Prostate gland (tissue), 2 donors: ENCODE results near the gene CEACAM3. TPM values are rescaled to one million over a fixed set of nuclear protein-coding genes. Genes with fewer than 3 reads are reported as not detected.
"Not testable (repeated sequence)": the region's sequence is repeated elsewhere in the genome, so short reads cannot be mapped to it uniquely, and the experiment has no call there.

Experiments
- DNase-seq: peaks from one replicate; pipeline ENCODE4 v3.0.0-alpha.2; 2019; ENCODE audit warnings: low spot score
- H3K27ac ChIP-seq, 2 donors: fragments of 200-600 bp; sonication (generic); 2 replicates each; pipeline ENCODE4 v1.5.1; 2017 to 2019
- H3K27me3 ChIP-seq: fragments of 200-600 bp; sonication (generic); replicated peaks from 2 replicates; pipeline ENCODE4 v1.5.1; 2019; ENCODE audit not compliant: insufficient read depth
- H3K36me3 ChIP-seq, 2 donors: fragments of 200-600 bp; sonication (generic); 1 replicate in 1 of 2; 2 replicates in 1 of 2; pipeline versions ENCODE4 v1.5.1 to v1.8.1; 2017 to 2019
- H3K4me1 ChIP-seq: fragments of 200-600 bp; sonication (generic); replicated peaks from 2 replicates; pipeline ENCODE4 v1.5.1; 2019
- H3K4me3 ChIP-seq, 2 donors: fragments of 200-600 bp; sonication (generic); 2 replicates each; pipeline ENCODE4 v1.5.1; 2017 to 2019
- H3K9me3 ChIP-seq: fragments of 200-600 bp; sonication (generic); 2 replicates; pipeline ENCODE4 v1.5.1; 2017
- POLR2A ChIP-seq: fragments of 450-650 bp; IDR thresholded peaks from one replicate; pipeline ENCODE4 v1.6.1; 2016; ENCODE audit warnings: antibody characterized with exemption, mild to moderate bottlenecking
- POLR2AphosphoS5 ChIP-seq: sonication (generic); formaldehyde crosslinking; IDR thresholded peaks from one replicate; pipeline ENCODE4 v1.6.1; 2017; ENCODE audit warnings: antibody characterized with exemption
- WGBS: methylation state at CpG from one replicate; pipeline ENCODE4 v1.1.5; 2018; 5-methylcytosine and 5-hydroxymethylcytosine counted together
- intact Hi-C: fragments of 100-400 bp; cut with DNase I; formaldehyde crosslinking; loops from one replicate; pipeline ENCODE4 v1.14.2; 2022
- total RNA-seq, 2 donors: library from RNA; depleted of rRNA; stranded (reverse); fragments of >200 nt; gene quantifications; one replicate each; pipeline ENCODE4 v1.1.0, GENCODE V29; 2016
- TF ChIP-seq, protein P1 (sequence below), 4 experiments: fragments of 200-600 bp in 2 of 4; fragments of 450-650 bp in 2 of 4; sonication (generic) in 2 of 4; IDR thresholded peaks; 1 replicate in 3 of 4; 2 replicates in 1 of 4; pipeline ENCODE4 v1.5.1; 2016 to 2019; ENCODE audit warnings: antibody characterized with exemption in 4 of 4, mild to moderate bottlenecking in 2 of 4, moderate library complexity in 2 of 4

Gene CEACAM3
- total RNA-seq, 2 donors from 2014 or later: 0.59 TPM; not detected in 1

DNA sequence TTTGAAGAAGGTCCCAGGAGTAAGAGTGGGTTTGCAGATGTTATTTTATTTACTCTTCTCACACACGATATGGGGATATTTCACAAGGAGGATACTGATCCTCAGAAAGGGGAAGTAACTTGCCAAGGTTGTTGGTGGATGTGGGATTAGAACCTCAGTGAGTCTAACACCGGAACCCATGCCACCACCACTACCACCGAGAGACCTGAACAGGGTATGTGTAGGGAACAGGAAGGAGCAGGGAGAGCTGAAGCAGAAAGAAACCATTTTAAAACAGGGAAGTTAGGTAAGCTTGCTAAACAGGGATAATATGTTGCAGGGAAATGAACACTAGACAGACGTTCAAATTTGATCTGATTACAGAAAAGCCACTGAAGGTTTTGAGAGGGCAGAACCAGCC, 11.6 kb upstream of the CEACAM3 start:
- Histone ChIP-seq H3K4me1 (no peaks in the 10 kb centered on the region), H3K27ac (no peak overlapping the region), H3K9me3 (no peaks in the 10 kb centered on the region), H3K36me3 (no peaks in the 10 kb centered on the region), H3K4me3 (no peak overlapping the region), H3K27me3 (peaks cover 3% of the 10 kb centered on the region)
- TF ChIP-seq POLR2A (no peak), POLR2AphosphoS5 (no peak)
- TF ChIP-seq, protein P1, sequence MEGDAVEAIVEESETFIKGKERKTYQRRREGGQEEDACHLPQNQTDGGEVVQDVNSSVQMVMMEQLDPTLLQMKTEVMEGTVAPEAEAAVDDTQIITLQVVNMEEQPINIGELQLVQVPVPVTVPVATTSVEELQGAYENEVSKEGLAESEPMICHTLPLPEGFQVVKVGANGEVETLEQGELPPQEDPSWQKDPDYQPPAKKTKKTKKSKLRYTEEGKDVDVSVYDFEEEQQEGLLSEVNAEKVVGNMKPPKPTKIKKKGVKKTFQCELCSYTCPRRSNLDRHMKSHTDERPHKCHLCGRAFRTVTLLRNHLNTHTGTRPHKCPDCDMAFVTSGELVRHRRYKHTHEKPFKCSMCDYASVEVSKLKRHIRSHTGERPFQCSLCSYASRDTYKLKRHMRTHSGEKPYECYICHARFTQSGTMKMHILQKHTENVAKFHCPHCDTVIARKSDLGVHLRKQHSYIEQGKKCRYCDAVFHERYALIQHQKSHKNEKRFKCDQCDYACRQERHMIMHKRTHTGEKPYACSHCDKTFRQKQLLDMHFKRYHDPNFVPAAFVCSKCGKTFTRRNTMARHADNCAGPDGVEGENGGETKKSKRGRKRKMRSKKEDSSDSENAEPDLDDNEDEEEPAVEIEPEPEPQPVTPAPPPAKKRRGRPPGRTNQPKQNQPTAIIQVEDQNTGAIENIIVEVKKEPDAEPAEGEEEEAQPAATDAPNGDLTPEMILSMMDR (IDR thresholded peaks at IDR 0.05): no peak
- intact Hi-C loops: no loop called here
- DNase-seq: no peak
- 38% methylated on average over 4 of the region's 4 CpGs for WGBS

DNA sequence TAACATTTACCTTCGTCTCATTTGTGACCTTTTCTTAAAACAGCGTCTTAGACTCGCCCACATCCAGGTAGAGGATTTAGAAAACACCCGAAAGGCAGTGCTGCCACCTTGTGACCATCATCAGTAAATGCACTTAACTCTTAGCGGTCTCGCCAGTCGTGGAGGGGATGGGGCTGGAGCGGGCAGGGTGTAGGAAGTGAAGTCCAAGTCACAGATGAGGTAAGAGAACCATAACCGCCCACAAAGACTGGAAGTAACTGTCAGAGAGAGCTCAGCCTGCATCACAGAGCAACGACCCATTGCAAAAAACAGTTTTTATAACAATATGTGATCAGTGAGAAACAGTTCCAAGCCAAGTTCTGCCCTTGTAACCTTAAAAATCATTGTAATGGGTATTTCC, 10.7 kb upstream of the CEACAM3 start:
- H3K27me3 ChIP-seq: peaks cover 3% of the 10 kb centered on the region
- H3K4me3 ChIP-seq: no peak overlapping the region
- no peaks in the 10 kb centered on the region for H3K9me3 ChIP-seq
- intact Hi-C loops: no loop called here
- TF ChIP-seq POLR2AphosphoS5: peak; percentile 46
- TF ChIP-seq POLR2A: no peak
- TF ChIP-seq, protein P1 (IDR thresholded peaks at IDR 0.05): peak in 3 of 4 experiments; percentile 80 to 85 (median 84)
- H3K27ac ChIP-seq: no peak overlapping the region
- H3K4me1 ChIP-seq: no peaks in the 10 kb centered on the region
- 2% methylated on average over 10 of the region's 10 CpGs for WGBS
- H3K36me3 ChIP-seq: no peaks in the 10 kb centered on the region
- DNase-seq: peak; percentile 75

DNA sequence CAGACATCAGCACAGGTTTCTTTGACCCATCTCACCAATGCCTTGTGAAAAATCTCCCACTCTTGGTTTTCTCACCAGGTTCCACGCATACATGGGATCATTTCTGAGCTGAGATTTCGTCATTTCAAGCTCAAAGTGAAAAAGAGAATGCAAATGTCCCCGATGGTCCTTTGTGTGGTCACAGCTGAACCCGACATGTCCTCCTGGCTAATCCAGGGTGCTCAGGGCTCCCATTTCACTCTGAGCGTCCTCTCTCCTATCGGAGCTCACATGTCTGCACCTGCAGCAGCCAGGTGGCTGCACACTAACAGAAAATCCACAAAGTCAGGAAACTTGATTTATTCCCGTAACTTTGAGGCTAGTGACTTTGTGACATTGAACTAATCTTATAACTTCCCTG, 9.3 kb upstream of the CEACAM3 start:
- TF ChIP-seq POLR2AphosphoS5 (no peak), POLR2A (no peak)
- TF ChIP-seq, protein P1 (IDR thresholded peaks at IDR 0.05): no peak
- intact Hi-C loops: no loop called here
- 40% methylated on average over 7 of the region's 7 CpGs for WGBS
- DNase-seq: no peak
- Histone ChIP-seq H3K4me3 (no peak overlapping the region), H3K9me3 (no peaks in the 10 kb centered on the region), H3K27me3 (peaks cover 3% of the 10 kb centered on the region), H3K36me3 (no peaks in the 10 kb centered on the region), H3K27ac (no peak overlapping the region), H3K4me1 (no peaks in the 10 kb centered on the region)

DNA sequence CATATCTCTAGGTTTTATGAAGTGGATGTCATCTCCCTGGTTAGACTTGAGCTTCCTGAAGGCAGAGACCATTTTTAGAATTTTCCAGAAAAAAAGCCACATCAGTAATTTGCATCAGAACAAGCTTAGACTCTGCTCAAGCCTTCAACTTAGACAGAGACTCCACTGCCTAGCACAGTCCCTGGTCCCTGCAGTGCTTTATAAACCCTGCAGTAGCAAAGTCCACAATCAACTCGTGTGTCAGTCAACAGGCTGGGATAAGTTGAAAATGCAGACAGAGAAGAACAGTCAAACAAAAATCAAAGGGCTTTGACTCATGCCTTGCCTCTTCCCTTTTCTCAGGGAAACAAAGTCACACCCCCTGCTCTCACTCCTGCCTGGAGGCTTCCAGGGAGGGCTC, 7.9 kb upstream of the CEACAM3 start:
- H3K9me3 ChIP-seq, H3K36me3 ChIP-seq, H3K27me3 ChIP-seq, H3K4me1 ChIP-seq, H3K4me3 ChIP-seq, DNase-seq, H3K27ac ChIP-seq, intact Hi-C loops: not testable (repeated sequence)
- WGBS: no CpG with 5 or more reads among the region's 1 CpG

DNA sequence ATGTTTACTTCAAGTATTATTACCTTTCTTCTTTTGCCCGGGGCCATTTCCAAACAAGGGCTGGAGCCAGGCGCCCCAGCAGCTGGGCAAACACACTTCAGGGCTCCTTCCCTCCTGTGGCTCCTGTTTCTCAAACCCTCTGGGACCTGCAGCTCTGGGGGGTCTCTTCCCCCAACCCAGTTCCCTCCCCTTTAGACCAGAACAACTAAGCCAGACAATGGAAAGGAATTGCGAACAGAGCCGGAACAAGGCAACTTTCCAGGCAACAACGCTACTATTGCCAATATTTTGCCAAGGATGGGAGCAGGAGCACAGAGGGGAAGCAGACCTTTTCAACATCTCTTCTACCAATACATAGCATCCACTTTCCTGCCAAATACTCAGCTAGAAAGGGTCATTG, 7.3 kb upstream of the CEACAM3 start:
- 43% methylated on average over 4 of the region's 5 CpGs for WGBS

DNA sequence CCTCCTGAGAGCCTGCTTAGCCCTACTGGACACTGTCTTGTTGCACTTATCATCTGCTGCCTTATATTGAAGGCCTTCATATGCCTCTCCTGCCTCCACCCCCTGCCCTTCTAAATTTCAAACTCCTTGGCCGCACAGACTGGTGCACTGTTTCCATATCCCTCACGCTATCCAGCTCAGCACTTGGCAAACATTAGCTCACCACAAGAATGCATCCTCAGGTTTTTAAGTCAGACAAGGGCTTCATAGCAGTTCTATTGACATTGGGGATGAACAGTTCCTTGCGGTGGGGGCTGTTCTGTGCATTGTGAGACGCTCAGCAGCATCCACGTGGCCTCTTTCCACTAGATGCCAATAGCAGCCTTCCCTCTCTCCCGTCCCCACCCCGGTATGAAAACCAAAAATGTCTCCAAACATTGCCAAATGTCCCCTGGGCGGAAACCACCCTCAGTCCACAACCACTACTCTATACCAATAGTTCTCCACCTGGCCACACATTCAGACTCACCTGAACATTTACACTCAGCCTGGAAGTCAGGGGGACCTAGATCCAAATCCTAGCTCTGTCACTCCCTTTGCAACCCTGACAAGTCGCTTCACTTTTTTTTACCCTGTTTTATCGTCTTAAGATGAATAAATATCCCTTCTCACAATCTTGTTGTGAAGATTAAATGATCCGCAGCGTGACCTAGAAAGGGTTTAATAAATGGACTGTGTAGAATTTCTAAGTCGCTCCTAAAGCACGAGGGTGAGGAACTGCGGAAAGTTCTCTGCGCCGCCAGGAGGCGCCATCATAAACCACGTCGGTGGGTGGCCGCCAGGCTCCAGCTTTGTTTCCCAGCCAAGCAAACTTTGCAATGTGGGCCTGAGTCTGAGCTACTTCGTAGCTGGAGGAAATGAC, 3.6 kb upstream of the CEACAM3 start:
- peak; percentile 60 for DNase-seq
- no peaks in the 10 kb centered on the region for H3K9me3 ChIP-seq
- WGBS: 16% methylated on average over 22 of the region's 22 CpGs
- intact Hi-C loops: no loop called here
- no peak overlapping the region for H3K4me3 ChIP-seq
- no peaks in the 10 kb centered on the region for H3K27me3 ChIP-seq
- H3K36me3 ChIP-seq: no peaks in the 10 kb centered on the region
- no peaks in the 10 kb centered on the region for H3K4me1 ChIP-seq
- no peak for TF ChIP-seq POLR2A
- TF ChIP-seq, protein P1 (IDR thresholded peaks at IDR 0.05): peak; percentile 33 to 69 (median 56)
- peak; percentile 40 for TF ChIP-seq POLR2AphosphoS5
- no peak overlapping the region for H3K27ac ChIP-seq

More for the DNA sequence above, 7.3 kb upstream of the CEACAM3 start:
- intact Hi-C loops, DNase-seq, H3K4me1 ChIP-seq, H3K9me3 ChIP-seq, H3K27me3 ChIP-seq, H3K27ac ChIP-seq, H3K4me3 ChIP-seq, H3K36me3 ChIP-seq: not testable (repeated sequence)
